Activated CD8-positive, alpha-beta memory T cell treated with anti-CD3 and anti-CD28 coated beads, Interleukin-2, amount 50 U/mL, for 24 hours (primary cell): ENCODE results near the gene NRARP.

Experiments used
- DNase-seq: peaks from one replicate; pipeline ENCODE4 v3.0.0-alpha.2; 2020; ENCODE audit errors: extremely low read depth

NRARP gene

GRCh38 chr9:137310189-137311052 is 8.3 kb upstream of the NRARP start:
- no peak for DNase-seq

GRCh38 chr9:137309368-137310188 is 7.5 kb upstream of the NRARP start:
- no peak for DNase-seq

- DNase-seq = no peak
These were observed 6.1 kb upstream of the NRARP start for GRCh38 chr9:137308057-137308619.

GRCh38 chr9:137307255-137308056 is 5.4 kb upstream of the NRARP start:
- DNase-seq = no peak

GRCh38 chr9:137306850-137307254 is 4.8 kb upstream of the NRARP start:
- no peak for DNase-seq

GRCh38 chr9:137306066-137306849 is 4.2 kb upstream of the NRARP start:
- DNase-seq = no peak

GRCh38 chr9:137305798-137306065 is 3.7 kb upstream of the NRARP start:
- no peak for DNase-seq

GRCh38 chr9:137305060-137305797 is 3.2 kb upstream of the NRARP start:
- DNase-seq = no peak

GRCh38 chr9:137304383-137305059 is 2.5 kb upstream of the NRARP start:
- DNase-seq = no peak

GRCh38 chr9:137303893-137304382 is 1.9 kb upstream of the NRARP start:
- DNase-seq = no peak

GRCh38 chr9:137303151-137303892 is 1.3 kb upstream of the NRARP start:
- no peak for DNase-seq

GRCh38 chr9:137302449-137303150 is 529 bp upstream of the NRARP start:
- DNase-seq = no peak

- no peak for DNase-seq
These were observed 757 bp downstream of the NRARP start for GRCh38 chr9:137301081-137301947.

- no peak for DNase-seq
These were observed 1.4 kb downstream of the NRARP start for GRCh38 chr9:137300567-137301080.

- no peak for DNase-seq
These were observed 2.1 kb downstream of the NRARP start for GRCh38 chr9:137299938-137300337.

- DNase-seq = no peak
These were observed 2.9 kb downstream of the NRARP start for GRCh38 chr9:137299203-137299565.
